HEK293 (cell line): ENCODE data around the gene FAM210A.

Experiments
- CTCF ChIA-PET: fragments of 350-600 bp; formaldehyde crosslinking; extraction: SDS; loops from one replicate; lab custom pipeline; 2021; ENCODE audit warnings: antibody characterized with exemption; lab: Yijun Ruan, JAX
- POLR2A ChIA-PET: fragments of 300-600 bp; formaldehyde crosslinking; extraction: SDS; loops from one replicate; lab custom pipeline; 2020; ENCODE audit warnings: antibody characterized with exemption, inconsistent platforms; lab: Yijun Ruan, JAX
- H3K27ac ChIP-seq: fragments of 200-500 bp; sonication (Bioruptor generic); 2 replicates; pipeline ENCODE4 v1.5.1; 2014; ENCODE audit warnings: low read depth, low read length, control low read depth, inconsistent platforms; ENCODE audit errors: extremely low read depth
- H3K36me3 ChIP-seq, 2 experiments: fragments of 200-500 bp in 1 of 2; sonication (Bioruptor generic) in 1 of 2; 1 replicate in 1 of 2; 2 replicates in 1 of 2; pipeline ENCODE4 v1.5.1; 2014 to 2017; ENCODE audit warnings: inconsistent platforms in 2 of 2, low read length in 2 of 2; ENCODE audit not compliant: control insufficient read depth in 2 of 2, insufficient read depth in 1 of 2
- H3K4me1 ChIP-seq: fragments of 200-500 bp; sonication (Bioruptor generic); 2 replicates; pipeline ENCODE4 v1.5.1; 2014; ENCODE audit warnings: mild to moderate bottlenecking, low read length, inconsistent platforms; ENCODE audit not compliant: control insufficient read depth, insufficient read depth
- H3K4me3 ChIP-seq: 2 replicates; pipeline ENCODE4 v1.5.1; 2011; ENCODE audit warnings: low read depth, mild to moderate bottlenecking, control low read depth, low read length, moderate library complexity
- H3K9me3 ChIP-seq: fragments of 200-500 bp; sonication (Bioruptor generic); 2 replicates; pipeline ENCODE4 v1.5.1; 2014; ENCODE audit warnings: low read depth, low read length, inconsistent platforms; ENCODE audit not compliant: control insufficient read depth, insufficient read depth
- GLIS1 ChIP-seq: fragments of 450-650 bp; formaldehyde crosslinking; IDR thresholded peaks from 2 replicates; pipeline ENCODE4 v1.5.1; 2016; ENCODE audit warnings: missing biosample characterization, missing genetic modification characterization
- HOXC10 ChIP-seq: sonication (generic); formaldehyde crosslinking; IDR thresholded peaks from 2 replicates; pipeline ENCODE4 v1.8.1; 2023; ENCODE audit warnings: mild to moderate bottlenecking, missing genetic modification reagents
- MZF1 ChIP-seq: fragments of 450-650 bp; formaldehyde crosslinking; IDR thresholded peaks from 2 replicates; pipeline ENCODE4 v1.5.1; 2017; ENCODE audit warnings: missing biosample characterization, missing genetic modification characterization, borderline replicate concordance
- TSHZ1 ChIP-seq: fragments of 450-650 bp; formaldehyde crosslinking; IDR thresholded peaks from 2 replicates; pipeline ENCODE4 v1.5.1; 2016; ENCODE audit warnings: missing biosample characterization, missing genetic modification characterization, borderline replicate concordance
- WT1 ChIP-seq: fragments of 450-650 bp; formaldehyde crosslinking; IDR thresholded peaks from 2 replicates; pipeline ENCODE4 v1.5.1; 2016; ENCODE audit warnings: missing biosample characterization, missing genetic modification characterization
- ZBTB1 ChIP-seq: fragments of 450-650 bp; formaldehyde crosslinking; IDR thresholded peaks from 2 replicates; pipeline ENCODE4 v1.5.1; 2016; ENCODE audit warnings: missing biosample characterization, missing genetic modification characterization
- ZBTB48 ChIP-seq: fragments of 450-650 bp; formaldehyde crosslinking; IDR thresholded peaks from 2 replicates; pipeline ENCODE4 v1.5.1; 2016; ENCODE audit warnings: missing biosample characterization, missing genetic modification characterization
- ZFP41 ChIP-seq: fragments of 450-650 bp; formaldehyde crosslinking; IDR thresholded peaks from 2 replicates; pipeline ENCODE4 v1.5.1; 2016; ENCODE audit warnings: missing biosample characterization, missing genetic modification characterization, borderline replicate concordance
- ZNF114 ChIP-seq: fragments of 450-650 bp; formaldehyde crosslinking; IDR thresholded peaks from 2 replicates; pipeline ENCODE4 v1.5.0; 2017; ENCODE audit warnings: missing biosample characterization, missing genetic modification characterization
- ZNF140 ChIP-seq: fragments of 450-650 bp; formaldehyde crosslinking; IDR thresholded peaks from 2 replicates; pipeline ENCODE4 v1.5.1; 2016; ENCODE audit warnings: missing biosample characterization, missing genetic modification characterization
- ZNF292 ChIP-seq: fragments of 450-650 bp; formaldehyde crosslinking; IDR thresholded peaks from 2 replicates; pipeline ENCODE4 v1.5.1; 2016; ENCODE audit warnings: low read depth, missing biosample characterization, missing genetic modification characterization, borderline replicate concordance
- ZNF311 ChIP-seq: fragments of 450-650 bp; formaldehyde crosslinking; IDR thresholded peaks from 2 replicates; pipeline ENCODE4 v1.5.1; 2017; ENCODE audit warnings: missing biosample characterization, missing genetic modification characterization, borderline replicate concordance
- ZNF391 ChIP-seq: fragments of 450-650 bp; formaldehyde crosslinking; IDR thresholded peaks from 2 replicates; pipeline ENCODE4 v1.5.1; 2016; ENCODE audit warnings: low read depth, missing biosample characterization, missing genetic modification characterization, borderline replicate concordance
- ZNF394 ChIP-seq: fragments of 450-650 bp; formaldehyde crosslinking; IDR thresholded peaks from 2 replicates; pipeline ENCODE4 v1.5.1; 2016; ENCODE audit warnings: missing biosample characterization, missing genetic modification characterization, mild to moderate bottlenecking, moderate library complexity, borderline replicate concordance
- ZNF398 ChIP-seq: fragments of 450-650 bp; formaldehyde crosslinking; IDR thresholded peaks from 2 replicates; pipeline ENCODE4 v1.5.1; 2017; ENCODE audit warnings: missing biosample characterization, missing genetic modification characterization
- ZNF518A ChIP-seq: fragments of 450-650 bp; formaldehyde crosslinking; conservative IDR thresholded peaks from 2 replicates; pipeline ENCODE4 v1.5.1; 2016; ENCODE audit warnings: low read depth, missing biosample characterization, missing genetic modification characterization
- ZNF596 ChIP-seq: fragments of 450-650 bp; IDR thresholded peaks from 2 replicates; pipeline ENCODE4 v1.5.0; 2018; ENCODE audit warnings: missing biosample characterization, mild to moderate bottlenecking, missing genetic modification characterization, moderate library complexity
- ZNF621 ChIP-seq: fragments of 450-650 bp; formaldehyde crosslinking; IDR thresholded peaks from 2 replicates; pipeline ENCODE4 v1.5.1; 2017; ENCODE audit warnings: missing biosample characterization, missing genetic modification characterization
- ZNF791 ChIP-seq: fragments of 450-650 bp; formaldehyde crosslinking; IDR thresholded peaks from 2 replicates; pipeline ENCODE4 v1.5.1; 2016; ENCODE audit warnings: missing biosample characterization, missing genetic modification characterization
- ZNF792 ChIP-seq: fragments of 450-650 bp; formaldehyde crosslinking; IDR thresholded peaks from 2 replicates; pipeline ENCODE4 v1.5.1; 2016; ENCODE audit warnings: missing biosample characterization, missing genetic modification characterization
- ZNF837 ChIP-seq: fragments of 450-650 bp; formaldehyde crosslinking; IDR thresholded peaks from 2 replicates; pipeline ENCODE4 v1.5.1; 2016; ENCODE audit warnings: missing biosample characterization, missing genetic modification characterization

The FAM210A gene

GRCh38 chr18:13621886-13622619 is 104.3 kb downstream of the FAM210A start:
- TF ChIP-seq ZNF292 (tag by site-specific recombination) (no peak), HOXC10 (CRISPR knock-in tag) (no peak), ZNF140 (tag by site-specific recombination) (no peak), MZF1 (tag by site-specific recombination) (no peak), GLIS1 (tag by site-specific recombination) (no peak)
- no peaks in the 10 kb centered on the region for H3K9me3 ChIP-seq
- no peak overlapping the region for H3K4me3 ChIP-seq
- no peaks in the 10 kb centered on the region for H3K36me3 ChIP-seq
- ChIA-PET POLR2A (no interaction called here), CTCF (interaction anchor here (0.7 kb wide), 1 partner anchor 183 kb away, joined by 4 read pairs; no protein-coding TSS in a partner anchor)
- H3K4me1 ChIP-seq: no peaks in the 10 kb centered on the region
- no peak overlapping the region for H3K27ac ChIP-seq

- ChIA-PET POLR2A (no interaction called here), CTCF (no interaction called here)
- no peak overlapping the region for H3K4me3 ChIP-seq
- H3K27ac ChIP-seq: no peak overlapping the region
- TF ChIP-seq ZBTB1 (tag by site-specific recombination) (no peak), ZNF114 (tag by site-specific recombination) (no peak), TSHZ1 (no peak), ZNF837 (no peak), ZNF391 (tag by site-specific recombination) (no peak), ZFP41 (no peak), ZNF398 (no peak)
- H3K36me3 ChIP-seq: no peaks in the 10 kb centered on the region
- H3K4me1 ChIP-seq: no peaks in the 10 kb centered on the region
- H3K9me3 ChIP-seq: no peaks in the 10 kb centered on the region
Measured at GRCh38 chr18:13621446-13621849, 104.9 kb downstream of the FAM210A start.

- no peaks in the 10 kb centered on the region for H3K36me3 ChIP-seq
- H3K9me3 ChIP-seq: no peaks in the 10 kb centered on the region
- no peak overlapping the region for H3K4me3 ChIP-seq
- ChIA-PET CTCF (interaction anchor here (1.0 kb wide), 1 partner anchor 402 kb away, joined by 3 read pairs; the partner anchor contains the start of gene LDLRAD4), POLR2A (no interaction called here)
- H3K27ac ChIP-seq: 0 out of 2 replicates have a peak overlapping the region, but pooled peaks have one; percentile 9
- no peaks in the 10 kb centered on the region for H3K4me1 ChIP-seq
- TF ChIP-seq ZNF621 (tag by site-specific recombination): no peak
- TF ChIP-seq ZNF792 (tag by site-specific recombination): no peak
- TF ChIP-seq ZBTB48 (tag by site-specific recombination): no peak
- TF ChIP-seq ZNF311 (tag by site-specific recombination): no peak
- no peak for TF ChIP-seq WT1 (tag by site-specific recombination)
- no peak for TF ChIP-seq ZNF791 (tag by site-specific recombination)
- no peak for TF ChIP-seq HOXC10 (CRISPR knock-in tag)
- TF ChIP-seq ZNF596 (tag by site-specific recombination): no peak
- TF ChIP-seq ZNF518A (tag by site-specific recombination): no peak
- no peak for TF ChIP-seq ZNF394 (tag by site-specific recombination)
Measured at GRCh38 chr18:13620818-13621445, 105.4 kb downstream of the FAM210A start.
